Measurements from ENCODE around the gene CXCL1.

DNA sequence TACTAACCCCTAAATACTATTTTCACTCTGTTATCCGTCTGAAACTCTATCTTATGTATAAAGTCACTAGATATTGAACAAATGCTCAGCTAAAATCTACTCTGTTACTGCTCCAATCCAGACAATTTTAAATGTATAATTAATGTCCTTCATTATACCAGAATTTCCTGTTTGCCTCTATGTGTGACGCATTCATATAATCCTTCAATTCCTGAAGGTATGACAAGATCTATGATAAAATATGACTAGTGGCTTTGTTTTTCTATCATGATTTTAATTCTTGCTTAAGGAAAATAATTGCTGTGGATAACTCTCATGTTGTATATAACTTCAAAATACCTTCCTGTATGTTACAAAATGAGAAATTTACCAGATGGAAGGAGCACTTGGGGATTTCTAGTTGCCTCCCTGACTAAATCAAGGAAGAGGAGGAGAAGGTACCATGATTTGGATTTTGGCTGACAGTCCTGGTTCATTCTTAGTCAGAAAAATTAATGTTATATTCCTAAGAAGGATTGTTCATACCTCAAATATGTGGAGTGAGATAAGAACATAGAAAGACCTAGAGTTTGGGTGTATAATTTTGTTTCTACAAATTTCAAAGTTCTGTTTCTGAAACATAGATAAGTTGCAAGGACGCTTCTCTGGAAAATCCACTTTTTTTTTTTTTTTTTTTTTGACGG, 27.8 kb upstream of the CXCL1 start:
- TF ChIP-seq, protein P1, sequence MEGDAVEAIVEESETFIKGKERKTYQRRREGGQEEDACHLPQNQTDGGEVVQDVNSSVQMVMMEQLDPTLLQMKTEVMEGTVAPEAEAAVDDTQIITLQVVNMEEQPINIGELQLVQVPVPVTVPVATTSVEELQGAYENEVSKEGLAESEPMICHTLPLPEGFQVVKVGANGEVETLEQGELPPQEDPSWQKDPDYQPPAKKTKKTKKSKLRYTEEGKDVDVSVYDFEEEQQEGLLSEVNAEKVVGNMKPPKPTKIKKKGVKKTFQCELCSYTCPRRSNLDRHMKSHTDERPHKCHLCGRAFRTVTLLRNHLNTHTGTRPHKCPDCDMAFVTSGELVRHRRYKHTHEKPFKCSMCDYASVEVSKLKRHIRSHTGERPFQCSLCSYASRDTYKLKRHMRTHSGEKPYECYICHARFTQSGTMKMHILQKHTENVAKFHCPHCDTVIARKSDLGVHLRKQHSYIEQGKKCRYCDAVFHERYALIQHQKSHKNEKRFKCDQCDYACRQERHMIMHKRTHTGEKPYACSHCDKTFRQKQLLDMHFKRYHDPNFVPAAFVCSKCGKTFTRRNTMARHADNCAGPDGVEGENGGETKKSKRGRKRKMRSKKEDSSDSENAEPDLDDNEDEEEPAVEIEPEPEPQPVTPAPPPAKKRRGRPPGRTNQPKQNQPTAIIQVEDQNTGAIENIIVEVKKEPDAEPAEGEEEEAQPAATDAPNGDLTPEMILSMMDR (IDR thresholded peaks at IDR 0.05): no peak
- TF ChIP-seq POLR2A (IDR thresholded peaks at IDR 0.05): no peak

Measured in body of pancreas (tissue), 4 donors.